GM12878 (cell line): ENCODE results near the gene CHN1. TPM values are rescaled to one million over a fixed set of nuclear protein-coding genes. Genes with fewer than 3 reads are reported as not detected.

Source experiments
- ATAC-seq: fragments of 200-7000 bp; cut with Tn5 transposase; 3 replicates; pipeline ENCODE4 v1.9.1; 2020; ENCODE audit warnings: mild to moderate bottlenecking, moderate library complexity
- BruUV-seq: library from RNA; stranded (reverse); fragments of 400-500 nt; replicated peaks from 2 replicates; lab custom pipeline; 2021; lab: Mats Ljungman, UMichigan
- CTCF ChIA-PET: fragments of 300-600 bp; sonication (Branson Sonifier 250); formaldehyde crosslinking; extraction: SDS; loops from one replicate; lab custom pipeline; 2021; ENCODE audit warnings: inconsistent platforms; lab: Yijun Ruan, JAX
- POLR2A ChIA-PET: fragments of 350-600 bp; formaldehyde crosslinking; extraction: SDS; loops from one replicate; lab custom pipeline; 2021; ENCODE audit warnings: inconsistent platforms; lab: Charles Lee
- RAD21 ChIA-PET: fragments of 300-600 bp; sonication (Branson Sonifier 250); formaldehyde crosslinking; loops from one replicate; lab custom pipeline; 2023; ENCODE audit warnings: antibody characterized with exemption; ENCODE audit not compliant: unreplicated experiment; lab: Charles Lee
- SMC1A ChIA-PET: fragments of 300-600 bp; sonication (Branson Sonifier 250); formaldehyde crosslinking; loops from one replicate; lab custom pipeline; 2023; ENCODE audit not compliant: unreplicated experiment, uncharacterized antibody; lab: Charles Lee
- DNase-seq: peaks from one replicate; pipeline ENCODE4 v3.0.0-alpha.2; 2011; ENCODE audit warnings: low read depth, low spot score
- FAIRE-seq: peaks from 3 replicates; lab custom pipeline; 2011; peaks lifted over from hg19 to GRCh38; lab: Jason Lieb, UNC
- H2AFZ ChIP-seq: 2 replicates; pipeline ENCODE4 v1.6.0; 2011; ENCODE audit warnings: low read depth, low read length, control low read depth; ENCODE audit not compliant: control insufficient read depth
- H3K27ac ChIP-seq: 2 replicates; pipeline ENCODE4 v1.5.1; 2011; ENCODE audit warnings: control low read depth; ENCODE audit not compliant: control insufficient read depth, insufficient read depth
- H3K27me3 ChIP-seq, 2 experiments: replicated peaks in 1 of 2; 2 replicates each; pipeline versions ENCODE4 v1.6.0 to v1.6.1; 2011; ENCODE audit warnings: low read length in 1 of 2; ENCODE audit not compliant: control insufficient read depth in 2 of 2, insufficient read depth in 2 of 2
- H3K36me3 ChIP-seq, 2 experiments: 2 replicates each; pipeline ENCODE4 v1.5.1; 2011; ENCODE audit warnings: low read length in 1 of 2; ENCODE audit not compliant: control insufficient read depth in 2 of 2, insufficient read depth in 2 of 2
- H3K4me1 ChIP-seq: 2 replicates; pipeline ENCODE4 v1.6.1; 2011; ENCODE audit warnings: mild to moderate bottlenecking, low read length, moderate library complexity, mixed read lengths; ENCODE audit not compliant: control insufficient read depth, insufficient read depth
- H3K4me2 ChIP-seq: 2 replicates; pipeline ENCODE4 v1.6.0; 2011; ENCODE audit warnings: control low read depth; ENCODE audit not compliant: control insufficient read depth, insufficient read depth
- H3K4me3 ChIP-seq: fragments of 200-600 bp; sonication (generic); 2 replicates; pipeline ENCODE4 v1.5.1; 2016
- H3K79me2 ChIP-seq: 2 replicates; pipeline ENCODE4 v1.6.0; 2011; ENCODE audit warnings: low read length; ENCODE audit not compliant: control insufficient read depth, insufficient read depth
- H3K9ac ChIP-seq: 2 replicates; pipeline ENCODE4 v1.8.0; 2011; ENCODE audit warnings: low read length, control low read depth, mixed read lengths; ENCODE audit not compliant: control insufficient read depth, insufficient read depth
- H3K9me3 ChIP-seq: replicated peaks from 3 replicates; pipeline ENCODE4 v1.5.1; 2011; ENCODE audit warnings: mild to moderate bottlenecking, low read length; ENCODE audit not compliant: control insufficient read depth, insufficient read depth
- H4K20me1 ChIP-seq: 2 replicates; pipeline ENCODE4 v1.6.0; 2011; ENCODE audit not compliant: control insufficient read depth, insufficient read depth
- ATF7 ChIP-seq: fragments of 450-650 bp; IDR thresholded peaks from 2 replicates; pipeline ENCODE4 v1.6.1; 2016; ENCODE audit warnings: low read depth, mild to moderate bottlenecking
- BHLHE40 ChIP-seq, 2 experiments: fragments of 450-650 bp in 1 of 2; IDR thresholded peaks; 2 replicates each; pipeline ENCODE4 v1.6.1; 2011 to 2017; ENCODE audit warnings: low read depth in 2 of 2, borderline replicate concordance in 1 of 2, improper control_type of control experiment in 1 of 2, low read length in 1 of 2, mild to moderate bottlenecking in 1 of 2
- BMI1 ChIP-seq: fragments of 450-650 bp; IDR thresholded peaks from 2 replicates; pipeline ENCODE4 v1.6.1; 2016; ENCODE audit warnings: mild to moderate bottlenecking, moderate library complexity, borderline replicate concordance
- CEBPB ChIP-seq, 2 experiments: fragments of 150-350 bp in 1 of 2; IDR thresholded peaks; 2 replicates each; pipeline ENCODE4 v1.6.1; 2012 to 2014; ENCODE audit warnings: low read depth in 2 of 2, low read length in 2 of 2, borderline replicate concordance in 1 of 2, inconsistent platforms in 1 of 2
- CHD2 ChIP-seq: IDR thresholded peaks from 2 replicates; pipeline ENCODE4 v1.6.1; 2011; ENCODE audit warnings: low read depth, low read length, improper control_type of control experiment, borderline replicate concordance
- CREM ChIP-seq: IDR thresholded peaks from 2 replicates; pipeline ENCODE4 v1.6.1; 2014; ENCODE audit warnings: antibody characterized with exemption, low read depth
- DPF2 ChIP-seq: fragments of 450-650 bp; IDR thresholded peaks from 2 replicates; pipeline ENCODE4 v1.6.1; 2017; ENCODE audit warnings: mild to moderate bottlenecking
- EP300 ChIP-seq, 2 experiments: fragments of 150-350 bp in 1 of 2; IDR thresholded peaks; 2 replicates each; pipeline ENCODE4 v1.6.1; 2011 to 2012; ENCODE audit warnings: low read depth in 2 of 2, low read length in 2 of 2, borderline replicate concordance in 1 of 2, improper control_type of control experiment in 1 of 2, inconsistent platforms in 1 of 2; ENCODE audit not compliant: control insufficient read depth in 1 of 2
- GATAD2B ChIP-seq: fragments of 450-650 bp; conservative IDR thresholded peaks from 2 replicates; pipeline ENCODE4 v1.6.1; 2017; ENCODE audit warnings: low read depth, mild to moderate bottlenecking, moderate library complexity
- HCFC1 ChIP-seq: fragments of 150-350 bp; IDR thresholded peaks from 2 replicates; pipeline ENCODE4 v1.6.1; 2014; ENCODE audit warnings: low read length
- IKZF1 ChIP-seq: fragments of 450-650 bp; conservative IDR thresholded peaks from 2 replicates; pipeline ENCODE4 v1.6.1; 2017; ENCODE audit warnings: antibody characterized with exemption, mild to moderate bottlenecking
- IKZF2 ChIP-seq, 2 experiments: fragments of 450-650 bp; IDR thresholded peaks; 2 replicates each; pipeline ENCODE4 v1.6.1; 2017; ENCODE audit warnings: mild to moderate bottlenecking in 2 of 2, moderate library complexity in 2 of 2
- KDM1A ChIP-seq: fragments of 200-600 bp; sonication (generic); IDR thresholded peaks from 2 replicates; pipeline ENCODE4 v1.6.1; 2016; ENCODE audit warnings: borderline replicate concordance
- NFYA ChIP-seq: IDR thresholded peaks from 2 replicates; pipeline ENCODE4 v1.6.1; 2011; ENCODE audit warnings: low read depth, mild to moderate bottlenecking, low read length, improper control_type of control experiment, borderline replicate concordance
- NR2F1 ChIP-seq: fragments of 450-650 bp; conservative IDR thresholded peaks from 2 replicates; pipeline ENCODE4 v1.6.1; 2017; ENCODE audit warnings: mild to moderate bottlenecking
- PAX5 ChIP-seq: IDR thresholded peaks from 2 replicates; pipeline ENCODE4 v1.6.1; 2011; ENCODE audit warnings: low read depth, low read length, borderline replicate concordance
- RAD21 ChIP-seq: IDR thresholded peaks from 2 replicates; pipeline ENCODE4 v1.6.1; 2011; ENCODE audit warnings: mild to moderate bottlenecking, low read depth, low read length, moderate library complexity; ENCODE audit not compliant: insufficient read depth
- SMAD1 ChIP-seq: fragments of 450-650 bp; IDR thresholded peaks from 2 replicates; pipeline ENCODE4 v1.6.1; 2018; ENCODE audit warnings: mild to moderate bottlenecking, low read depth; ENCODE audit not compliant: partially characterized antibody
- SP1 ChIP-seq: IDR thresholded peaks from one replicate; pipeline ENCODE4 v1.6.1; 2011; ENCODE audit warnings: low read depth, low read length
- TCF7 ChIP-seq: IDR thresholded peaks from 2 replicates; pipeline ENCODE4 v1.6.1; 2014; ENCODE audit warnings: antibody characterized with exemption, borderline replicate concordance
- ZBED1 ChIP-seq: IDR thresholded peaks from 2 replicates; pipeline ENCODE4 v1.6.1; 2016; ENCODE audit warnings: borderline replicate concordance
- WGBS: methylation state at CpG from one replicate; pipeline ENCODE4 v1.1.6; 2016; ENCODE audit warnings: low lambda C conversion rate; ENCODE audit not compliant: insufficient replicate concordance, insufficient coverage; ENCODE audit errors: missing lambda C conversion rate; 5-methylcytosine and 5-hydroxymethylcytosine counted together
- in situ Hi-C: fragments of 300-500 bp; cut with MboI; formaldehyde crosslinking; loops from 9 replicates; pipeline ENCODE4 v1.14.3; 2018; ENCODE audit warnings: mixed read lengths
- intact Hi-C: fragments of 100-400 bp; cut with micrococcal nuclease; formaldehyde crosslinking; loops from one replicate; pipeline ENCODE4 v1.14.2; 2022; ENCODE audit not compliant: unreplicated experiment
- polyA plus RNA-seq, 11 experiments: library from polyadenylated mRNA; depleted of rRNA in 4 of 11; unstranded in 6 of 11; stranded (reverse) in 5 of 11; fragments of >200 nt; fragmentation: Nextera tagmentation in 4 of 11; fragmentation: Illumina TruSeq in 1 of 11; extraction: Ambion mirVana in 4 of 11; extraction: Trizol in 1 of 11; gene quantifications; 1 replicate in 1 of 11; 2 replicates in 10 of 11; pipeline versions ENCODE4 v1.2.1 to v1.2.3, GENCODE V29; 2011 to 2016; ENCODE audit warnings: inconsistent platforms in 2 of 11, missing spikeins in 2 of 11, low read depth in 1 of 11
- total RNA-seq, 4 experiments: library from RNA; depleted of rRNA in 3 of 4; stranded (reverse); fragments of >200 nt in 3 of 4; fragmentation: Illumina TruSeq in 1 of 4; extraction: Trizol in 1 of 4; gene quantifications; 2 replicates each; pipeline versions ENCODE4 v1.2.1 to v1.2.3, GENCODE V29; 2013 to 2021
- TF ChIP-seq, protein P1 (sequence below): IDR thresholded peaks from 2 replicates; pipeline ENCODE4 v1.6.1; 2011; ENCODE audit warnings: mild to moderate bottlenecking, low read depth, low read length, moderate library complexity; ENCODE audit not compliant: insufficient replicate concordance
- TF ChIP-seq, protein P2 (sequence below): IDR thresholded peaks from 2 replicates; pipeline ENCODE4 v1.6.1; 2011; ENCODE audit warnings: low read depth, mild to moderate bottlenecking, low read length, moderate library complexity, borderline replicate concordance; ENCODE audit errors: extremely low read depth

Gene CHN1
- total and polyA plus RNA-seq, 10 of the 15 experiments (the other 5 are each of a cell fraction or from before 2014, with no cell fraction given), result 0.18 to 0.92 (median 0.53) TPM; not detected in 1

DNA sequence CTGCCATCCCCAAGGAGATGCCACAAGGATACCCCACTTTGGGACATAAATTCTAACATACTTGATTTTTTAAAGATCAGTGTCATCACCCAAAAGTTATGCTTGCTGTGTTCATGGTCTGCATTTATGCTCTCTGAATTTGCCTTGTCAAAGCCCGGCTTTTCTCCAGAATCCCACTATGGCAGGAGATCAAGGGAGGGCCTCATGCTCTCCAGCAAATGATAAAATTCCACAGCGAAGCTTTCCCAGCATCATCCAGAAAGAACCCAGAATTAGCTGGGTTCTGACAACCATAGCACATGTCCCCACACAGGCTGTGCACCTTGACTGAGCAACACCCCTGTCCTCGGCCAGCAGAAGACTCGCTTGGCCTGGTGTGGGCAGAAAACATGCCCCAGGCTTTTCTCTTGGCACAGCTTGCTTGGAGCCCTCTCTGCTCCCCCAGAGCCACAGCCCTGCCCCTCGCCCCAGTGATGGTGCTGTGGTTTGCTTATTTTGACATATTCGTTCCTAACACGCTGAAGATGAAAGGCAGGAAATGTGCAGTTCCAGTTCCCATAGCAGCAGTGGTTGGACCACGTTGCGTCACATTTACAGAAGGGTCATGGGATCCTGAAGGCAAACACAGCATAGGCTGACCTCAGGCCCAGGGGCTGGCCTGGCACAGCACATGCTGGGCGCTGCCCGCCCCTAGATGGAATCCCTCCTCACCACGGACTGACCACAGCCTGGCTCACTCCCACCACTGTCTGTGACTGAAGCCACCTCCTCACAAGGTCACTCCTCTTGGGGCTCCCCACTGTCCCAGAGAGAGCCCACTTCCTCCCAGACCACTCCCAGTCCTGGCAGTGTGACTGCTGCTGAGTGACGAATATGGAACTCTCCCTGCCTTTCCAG is 226.8 kb downstream of the CHN1 start:
- DNase-seq (peak; percentile 50), ATAC-seq (peak; percentile 90), FAIRE-seq (no peak)
- ChIA-PET SMC1A (no interaction called here), POLR2A (no interaction called here), CTCF (interaction anchor here (4.7 kb wide), 1 partner anchor 29 kb away, joined by 41 read pairs; no protein-coding TSS in a partner anchor), RAD21 (interaction anchor here (1.5 kb wide), 1 partner anchor 29 kb away, joined by 4 read pairs; no protein-coding TSS in a partner anchor)
- intact Hi-C loops (no loop called here), in situ Hi-C loops (no loop called here)
- Histone ChIP-seq H3K4me3 (no peak overlapping the region), H2AFZ (no peak overlapping the region), H3K27ac (no peak overlapping the region), H3K4me1 (peaks cover 10% of the 10 kb centered on the region), H4K20me1 (no peaks in the 10 kb centered on the region), H3K9ac (no peak overlapping the region), H3K36me3 (no peaks in the 10 kb centered on the region), H3K9me3 (no peaks in the 10 kb centered on the region), H3K27me3 (no peaks in the 10 kb centered on the region; a peak in 2 of 4 replicates), H3K79me2 (no peaks in the 10 kb centered on the region), H3K4me2 (no peak overlapping the region)
- no TSS peak for BruUV-seq
- WGBS, result 24% methylated on average over 13 of the region's 13 CpGs
- peak; percentile 59; the same call in 1 of the 2 replicates for TF ChIP-seq CREM
- TF ChIP-seq NR2F1, result peak; percentile 89
- peak; percentile 56 for TF ChIP-seq SP1
- TF ChIP-seq, protein P1, sequence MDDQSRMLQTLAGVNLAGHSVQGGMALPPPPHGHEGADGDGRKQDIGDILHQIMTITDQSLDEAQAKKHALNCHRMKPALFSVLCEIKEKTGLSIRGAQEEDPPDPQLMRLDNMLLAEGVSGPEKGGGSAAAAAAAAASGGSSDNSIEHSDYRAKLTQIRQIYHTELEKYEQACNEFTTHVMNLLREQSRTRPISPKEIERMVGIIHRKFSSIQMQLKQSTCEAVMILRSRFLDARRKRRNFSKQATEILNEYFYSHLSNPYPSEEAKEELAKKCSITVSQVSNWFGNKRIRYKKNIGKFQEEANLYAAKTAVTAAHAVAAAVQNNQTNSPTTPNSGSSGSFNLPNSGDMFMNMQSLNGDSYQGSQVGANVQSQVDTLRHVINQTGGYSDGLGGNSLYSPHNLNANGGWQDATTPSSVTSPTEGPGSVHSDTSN, result peak; percentile 20
- peak in 1 of 2 experiments; percentile 50; a peak in 1 of 4 replicates for TF ChIP-seq CEBPB (IDR thresholded peaks at IDR 0.05; ENCODE audit: borderline replicate concordance in 1 of 2, low read depth in 2 of 2, low read length in 2 of 2)
- no peak for TF ChIP-seq HCFC1
- TF ChIP-seq IKZF1, result peak; percentile 73
- peak; percentile 68 to 77; a peak in 2 of 4 replicates for TF ChIP-seq EP300 (IDR thresholded peaks at IDR 0.05; ENCODE audit: borderline replicate concordance in 1 of 2, control insufficient read depth in 1 of 2, low read depth in 2 of 2, low read length in 2 of 2)
- peak; percentile 34; the same call in 1 of the 2 replicates for TF ChIP-seq CHD2
- TF ChIP-seq TCF7, result peak; percentile 91
- TF ChIP-seq KDM1A, result no peak
- TF ChIP-seq SMAD1, result no peak
- TF ChIP-seq IKZF2 (IDR thresholded peaks at IDR 0.05), result peak; percentile 34 to 71; a peak in 3 of 4 replicates
- no peak for TF ChIP-seq RAD21
- peak; percentile 51 to 82; a peak in 2 of 4 replicates for TF ChIP-seq BHLHE40 (IDR thresholded peaks at IDR 0.05; ENCODE audit: borderline replicate concordance in 1 of 2, low read depth in 2 of 2, low read length in 1 of 2)
- TF ChIP-seq BMI1, result peak; percentile 71
- TF ChIP-seq, protein P2, sequence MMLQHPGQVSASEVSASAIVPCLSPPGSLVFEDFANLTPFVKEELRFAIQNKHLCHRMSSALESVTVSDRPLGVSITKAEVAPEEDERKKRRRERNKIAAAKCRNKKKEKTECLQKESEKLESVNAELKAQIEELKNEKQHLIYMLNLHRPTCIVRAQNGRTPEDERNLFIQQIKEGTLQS, result 0 out of 2 replicates have a peak, but pooled peaks have one; percentile 3
- TF ChIP-seq ATF7, result peak; percentile 48
- TF ChIP-seq DPF2, result peak; percentile 77; the same call in 1 of the 2 replicates
- TF ChIP-seq PAX5, result peak; percentile 74; the same call in 1 of the 2 replicates
- no peak for TF ChIP-seq NFYA
- TF ChIP-seq ZBED1, result no peak
- 0 out of 2 replicates have a peak, but pooled peaks have one; percentile 46 for TF ChIP-seq GATAD2B
